ENCODE data around the gene PXYLP1. TPM values are rescaled to one million over a fixed set of nuclear protein-coding genes. Genes with fewer than 3 reads are reported as not detected.

The PXYLP1 gene
- total and polyA plus RNA-seq, 10 of the 15 experiments (the other 5 are each of a cell fraction or from before 2014, with no cell fraction given): 0.06 to 1.7 (median 0.35) TPM

- TF ChIP-seq ZNF592 (IDR thresholded peaks at IDR 0.05): no peak
Measured at GRCh38 chr3:141250828-141251227, 19.2 kb downstream of the PXYLP1 start (continued).

GRCh38 chr3:141253326-141253725 lies 21.7 kb downstream of the PXYLP1 start:
- no peak for ATAC-seq
- no peaks in the 10 kb centered on the region for H4K20me1 ChIP-seq (ENCODE audit: control insufficient read depth, insufficient read depth)
- ChIA-PET SMC1A (ENCODE audit: uncharacterized antibody, unreplicated experiment) (no interaction called here), RAD21 (ENCODE audit: unreplicated experiment) (no interaction called here), CTCF (no interaction called here), POLR2A (no interaction called here)
- H2AFZ ChIP-seq (ENCODE audit: control insufficient read depth, low read depth, low read length): no peak overlapping the region
- no peaks in the 10 kb centered on the region for H3K27me3 ChIP-seq (replicated peaks in 1 of 2; ENCODE audit: control insufficient read depth in 2 of 2, insufficient read depth in 2 of 2, low read length in 1 of 2)
- intact Hi-C loops (cut with micrococcal nuclease; ENCODE audit: unreplicated experiment) (no loop called here), in situ Hi-C loops (cut with MboI) (no loop called here)
- H3K4me2 ChIP-seq (ENCODE audit: control insufficient read depth, insufficient read depth): no peak overlapping the region
- BruUV-seq (replicated peaks): no TSS peak
- WGBS (ENCODE audit: insufficient coverage, insufficient replicate concordance, low lambda C conversion rate, missing lambda C conversion rate): 3% methylated on average over 2 of the region's 2 CpGs
- H3K36me3 ChIP-seq (ENCODE audit: control insufficient read depth in 2 of 2, insufficient read depth in 2 of 2, low read length in 1 of 2): no peaks in the 10 kb centered on the region
- no peak for FAIRE-seq
- H3K9me3 ChIP-seq (replicated peaks; ENCODE audit: control insufficient read depth, insufficient read depth, low read length): no peaks in the 10 kb centered on the region
- H3K4me1 ChIP-seq (ENCODE audit: control insufficient read depth, insufficient read depth, low read length): no peaks in the 10 kb centered on the region
- no peak for DNase-seq (ENCODE audit: low read depth, low spot score)
- no peaks in the 10 kb centered on the region for H3K79me2 ChIP-seq (ENCODE audit: control insufficient read depth, insufficient read depth, low read length)
- H3K27ac ChIP-seq (ENCODE audit: control insufficient read depth, insufficient read depth): no peak overlapping the region
- no peak overlapping the region for H3K4me3 ChIP-seq
- no peak overlapping the region for H3K9ac ChIP-seq (ENCODE audit: control insufficient read depth, insufficient read depth, low read length)
- TF ChIP-seq MTA3 (IDR thresholded peaks at IDR 0.05; ENCODE audit: borderline replicate concordance, low read length) (no peak), REST (IDR thresholded peaks at IDR 0.05; ENCODE audit: low read depth, low read length) (no peak), RELB (IDR thresholded peaks at IDR 0.05; ENCODE audit: low read depth) (no peak), E2F4 (IDR thresholded peaks at IDR 0.05; ENCODE audit: low read depth, low read length) (no peak), NRF1 (conservative IDR thresholded peaks at IDR 0.05; ENCODE audit: low read depth, low read length) (no peak), ZZZ3 (IDR thresholded peaks at IDR 0.05; ENCODE audit: control insufficient read depth, insufficient read length, low read depth) (no peak), CREB1 (IDR thresholded peaks at IDR 0.05; ENCODE audit: low read depth) (no peak), EGR1 (IDR thresholded peaks at IDR 0.05; ENCODE audit: borderline replicate concordance in 1 of 2, low read depth in 2 of 2, low read length in 2 of 2) (no peak), POU2F2 (IDR thresholded peaks at IDR 0.05; ENCODE audit: borderline replicate concordance, low read depth, low read length) (no peak)

Measured in GM12878 (cell line).